ENCODE data around the gene MRPL37. TPM values are rescaled to one million over a fixed set of nuclear protein-coding genes. Genes with fewer than 3 reads are reported as not detected.

MRPL37 gene
- total RNA-seq, 1 donor from 2014 or later: 96.2 TPM

GRCh38 chr1:54225378-54225777 is 25.4 kb downstream of the MRPL37 start:
- Mint-ChIP-seq H3K27me3 (ENCODE audit: low read depth) (peaks cover 9% of the 10 kb centered on the region), H3K4me1 (peaks cover 47% of the 10 kb centered on the region)

GRCh38 chr1:54225986-54226559 is 26.1 kb downstream of the MRPL37 start:
- H3K36me3 Mint-ChIP-seq (ENCODE audit: low read depth): peaks cover 18% of the 10 kb centered on the region
- H3K27me3 Mint-ChIP-seq (ENCODE audit: low read depth): peaks cover 9% of the 10 kb centered on the region

More at GRCh38 chr1:54225378-54225777, 25.4 kb downstream of the MRPL37 start:
- TF ChIP-seq CTCF (conservative IDR thresholded peaks at IDR 0.05): no peak
- H3K27ac Mint-ChIP-seq (ENCODE audit: unreplicated experiment): peak overlapping the region; percentile 12
- H3K36me3 Mint-ChIP-seq (ENCODE audit: low read depth): peaks cover 14% of the 10 kb centered on the region
- no peaks in the 10 kb centered on the region for H3K9me3 Mint-ChIP-seq
- no peak for DNase-seq (ENCODE audit: low read depth, low spot score)
- H3K4me3 Mint-ChIP-seq: peak overlapping the region; percentile 27

GRCh38 chr1:54227091-54227602 is 27.2 kb downstream of the MRPL37 start:
- H3K4me1 Mint-ChIP-seq: peaks cover 51% of the 10 kb centered on the region
- H3K36me3 Mint-ChIP-seq (ENCODE audit: low read depth): peaks cover 21% of the 10 kb centered on the region
- H3K4me3 Mint-ChIP-seq: peak overlapping the region; percentile 69
- H3K27ac Mint-ChIP-seq (ENCODE audit: unreplicated experiment): no peak overlapping the region
- no peaks in the 10 kb centered on the region for H3K9me3 Mint-ChIP-seq
- peaks cover 9% of the 10 kb centered on the region for H3K27me3 Mint-ChIP-seq (ENCODE audit: low read depth)
- DNase-seq (ENCODE audit: low read depth, low spot score): no peak
- no peak for TF ChIP-seq CTCF (conservative IDR thresholded peaks at IDR 0.05)

More at GRCh38 chr1:54225986-54226559, 26.1 kb downstream of the MRPL37 start:
- Mint-ChIP-seq H3K9me3 (no peaks in the 10 kb centered on the region), H3K4me1 (peaks cover 51% of the 10 kb centered on the region), H3K4me3 (peak overlapping the region; percentile 54), H3K27ac (ENCODE audit: unreplicated experiment) (peak overlapping the region; percentile 12)
- TF ChIP-seq CTCF (conservative IDR thresholded peaks at IDR 0.05): no peak
- DNase-seq (ENCODE audit: low read depth, low spot score): no peak

GRCh38 chr1:54227891-54228310 is 27.9 kb downstream of the MRPL37 start:
- Mint-ChIP-seq H3K4me1 (peaks cover 45% of the 10 kb centered on the region), H3K9me3 (no peaks in the 10 kb centered on the region), H3K36me3 (ENCODE audit: low read depth) (peaks cover 18% of the 10 kb centered on the region), H3K4me3 (peak overlapping the region; percentile 69), H3K27ac (ENCODE audit: unreplicated experiment) (peak overlapping the region; percentile 68), H3K27me3 (ENCODE audit: low read depth) (peaks cover 9% of the 10 kb centered on the region)
- TF ChIP-seq CTCF (conservative IDR thresholded peaks at IDR 0.05): no peak
- DNase-seq (ENCODE audit: low read depth, low spot score): no peak

GRCh38 chr1:54228638-54229079 is 28.7 kb downstream of the MRPL37 start:
- H3K27ac Mint-ChIP-seq (ENCODE audit: unreplicated experiment): peak overlapping the region; percentile 68
- peaks cover 9% of the 10 kb centered on the region for H3K27me3 Mint-ChIP-seq (ENCODE audit: low read depth)
- DNase-seq (ENCODE audit: low read depth, low spot score): no peak
- no peak overlapping the region for H3K4me3 Mint-ChIP-seq
- peaks cover 18% of the 10 kb centered on the region for H3K36me3 Mint-ChIP-seq (ENCODE audit: low read depth)
- no peak for TF ChIP-seq CTCF (conservative IDR thresholded peaks at IDR 0.05)
- H3K9me3 Mint-ChIP-seq: no peaks in the 10 kb centered on the region
- H3K4me1 Mint-ChIP-seq: peaks cover 45% of the 10 kb centered on the region

All from neural crest cell (in vitro differentiated cells).